OCI-LY7 (cell line): ENCODE measurements around the gene BRI3BP.

Experiments used
- CTCF ChIP-seq: fragments of 200-600 bp; sonication (generic); conservative IDR thresholded peaks from 2 replicates; pipeline ENCODE4 v1.5.1; 2014; ENCODE audit warnings: mild to moderate bottlenecking, antibody characterized with exemption, low read length, moderate library complexity, mixed read lengths
- EZH2phosphoT487 ChIP-seq: fragments of 200-600 bp; sonication (generic); IDR thresholded peaks from 2 replicates; pipeline ENCODE4 v1.6.1; 2018; ENCODE audit warnings: low read depth, borderline replicate concordance, mild to moderate bottlenecking, mixed run types, antibody characterized with exemption, low read length, moderate library complexity, mixed read lengths

- TF ChIP-seq CTCF (no peak), EZH2phosphoT487 (no peak)
Measured at GRCh38 chr12:125017801-125018200, 24.4 kb downstream of the BRI3BP start.
